ENCODE measurements around the gene GRK5.

GRCh38 chr10:119314061-119314460 is 106.7 kb downstream of the GRK5 start:
- TF ChIP-seq GATA3 (IDR thresholded peaks at IDR 0.05; ENCODE audit: low read depth, low read length) (no peak), GATA2 (IDR thresholded peaks at IDR 0.05; ENCODE audit: low read depth, low read length) (no peak)

Measured in SH-SY5Y (cell line).